OCI-LY7 (cell line): ENCODE data around the gene EXOG. TPM values are rescaled to one million over a fixed set of nuclear protein-coding genes. Genes with fewer than 3 reads are reported as not detected.

ENCODE experiments used
- BruUV-seq: library from RNA; stranded (reverse); fragments of 400-500 nt; replicated peaks from 2 replicates; lab custom pipeline; 2021; lab: Mats Ljungman, UMichigan
- CTCF ChIA-PET: fragments of 300-600 bp; sonication (Branson Sonifier 250); formaldehyde crosslinking; loops from one replicate; lab custom pipeline; 2022; ENCODE audit warnings: antibody characterized with exemption; ENCODE audit not compliant: unreplicated experiment; lab: Charles Lee
- POLR2A ChIA-PET: fragments of 300-600 bp; sonication (Branson Sonifier 250); formaldehyde crosslinking; loops from one replicate; lab custom pipeline; 2022; ENCODE audit warnings: antibody characterized with exemption; lab: Charles Lee
- DNase-seq: peaks from one replicate; pipeline ENCODE4 v3.0.0-alpha.2; 2015; ENCODE audit warnings: low spot score
- H2AFZ ChIP-seq: fragments of 200-600 bp; sonication (generic), shearing (Covaris generic); 2 replicates; pipeline ENCODE4 v1.6.1; 2014; ENCODE audit warnings: mild to moderate bottlenecking, antibody characterized with exemption, low read length, moderate library complexity
- H3K27ac ChIP-seq: fragments of 200-600 bp; sonication (generic); 2 replicates; pipeline ENCODE4 v1.5.1; 2014; ENCODE audit warnings: mixed run types, low read depth, mild to moderate bottlenecking, moderate library complexity, low read length, inconsistent platforms; ENCODE audit not compliant: poor library complexity, severe bottlenecking
- H3K36me3 ChIP-seq: fragments of 200-600 bp; sonication (generic); 2 replicates; pipeline ENCODE4 v1.6.1; 2014; ENCODE audit warnings: mild to moderate bottlenecking, antibody characterized with exemption, low read length, moderate library complexity, mixed read lengths; ENCODE audit not compliant: insufficient read depth
- H3K4me1 ChIP-seq: fragments of 200-600 bp; sonication (generic); 2 replicates; pipeline ENCODE4 v1.5.1; 2014; ENCODE audit warnings: mild to moderate bottlenecking, low read length; ENCODE audit not compliant: insufficient read depth, poor library complexity, severe bottlenecking
- H3K4me2 ChIP-seq: fragments of 200-600 bp; sonication (generic); 2 replicates; pipeline ENCODE4 v1.6.1; 2014; ENCODE audit warnings: mild to moderate bottlenecking, low read length
- H3K4me3 ChIP-seq: fragments of 200-600 bp; sonication (generic); 2 replicates; pipeline ENCODE4 v1.5.1; 2014; ENCODE audit warnings: mild to moderate bottlenecking, low read depth, low read length; ENCODE audit not compliant: poor library complexity, severe bottlenecking
- H3K79me2 ChIP-seq: fragments of 200-600 bp; sonication (generic); 2 replicates; pipeline ENCODE4 v1.6.1; 2016; ENCODE audit warnings: low read depth, mild to moderate bottlenecking, low read length, moderate library complexity, mixed read lengths; ENCODE audit not compliant: insufficient read depth
- H3K9me2 ChIP-seq: fragments of 200-600 bp; sonication (generic); 2 replicates; pipeline ENCODE4 v1.6.1; 2016; ENCODE audit warnings: mild to moderate bottlenecking, low read length, mixed read lengths; ENCODE audit not compliant: insufficient read depth
- H3K9me3 ChIP-seq: fragments of 200-600 bp; sonication (generic); 2 replicates; pipeline ENCODE4 v1.6.1; 2014; ENCODE audit warnings: mild to moderate bottlenecking, mixed run types, low read length, mixed read lengths
- H4K20me1 ChIP-seq: fragments of 200-600 bp; sonication (generic); 2 replicates; pipeline ENCODE4 v1.6.1; 2014; ENCODE audit warnings: mild to moderate bottlenecking, antibody characterized with exemption, low read length, moderate library complexity, mixed read lengths; ENCODE audit not compliant: insufficient read depth
- EZH2phosphoT487 ChIP-seq: fragments of 200-600 bp; sonication (generic); IDR thresholded peaks from 2 replicates; pipeline ENCODE4 v1.6.1; 2018; ENCODE audit warnings: low read depth, borderline replicate concordance, mild to moderate bottlenecking, mixed run types, antibody characterized with exemption, low read length, moderate library complexity, mixed read lengths
- intact Hi-C: fragments of 100-400 bp; cut with micrococcal nuclease; formaldehyde crosslinking; loops from one replicate; pipeline ENCODE4 v1.10.0; 2022; ENCODE audit not compliant: unreplicated experiment
- total RNA-seq, 2 experiments: library from RNA; depleted of rRNA in 1 of 2; stranded (reverse); fragments of >200 nt in 1 of 2; shearing (Covaris generic) in 1 of 2; gene quantifications; 2 replicates each; pipeline ENCODE4 v1.2.3, GENCODE V29; 2014 to 2022
- TF ChIP-seq, protein P1 (sequence below): fragments of 200-600 bp; sonication (generic); conservative IDR thresholded peaks from 2 replicates; pipeline ENCODE4 v1.5.1; 2014; ENCODE audit warnings: mild to moderate bottlenecking, antibody characterized with exemption, low read length, moderate library complexity, mixed read lengths

EXOG gene
- total RNA-seq, 2 experiments from 2014 or later, result 30.7 to 41.2 TPM

DNA sequence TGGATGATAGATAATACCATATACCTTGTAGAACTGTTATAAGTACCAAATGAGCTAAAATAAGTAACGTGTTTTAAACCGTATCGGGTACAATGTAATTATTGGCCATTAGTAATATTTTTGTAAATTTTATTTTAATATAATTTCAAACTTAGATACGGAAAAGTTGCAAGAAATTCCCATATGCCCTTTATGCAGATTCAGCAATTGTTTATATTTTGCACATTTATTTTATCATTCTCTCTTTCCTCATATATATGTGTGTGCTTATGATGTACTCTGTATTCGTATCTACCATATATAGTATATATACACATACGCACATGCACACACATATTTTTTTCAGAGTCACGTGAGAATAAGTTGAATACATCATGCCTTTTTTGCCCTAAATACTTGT is 38.5 kb downstream of the EXOG start:
- Histone ChIP-seq H3K36me3 (no peaks in the 10 kb centered on the region), H3K27ac (no peak overlapping the region), H3K4me2 (no peak overlapping the region), H4K20me1 (no peaks in the 10 kb centered on the region), H3K4me1 (no peaks in the 10 kb centered on the region), H3K4me3 (no peak overlapping the region), H3K79me2 (no peaks in the 10 kb centered on the region), H3K9me3 (no peaks in the 10 kb centered on the region), H2AFZ (no peak overlapping the region), H3K9me2 (no peaks in the 10 kb centered on the region)
- no peak for DNase-seq
- no TSS peak for BruUV-seq
- intact Hi-C loops, result no loop called here
- CTCF ChIA-PET, result no interaction called here
- TF ChIP-seq EZH2phosphoT487, result no peak
- POLR2A ChIA-PET, result no interaction called here

DNA sequence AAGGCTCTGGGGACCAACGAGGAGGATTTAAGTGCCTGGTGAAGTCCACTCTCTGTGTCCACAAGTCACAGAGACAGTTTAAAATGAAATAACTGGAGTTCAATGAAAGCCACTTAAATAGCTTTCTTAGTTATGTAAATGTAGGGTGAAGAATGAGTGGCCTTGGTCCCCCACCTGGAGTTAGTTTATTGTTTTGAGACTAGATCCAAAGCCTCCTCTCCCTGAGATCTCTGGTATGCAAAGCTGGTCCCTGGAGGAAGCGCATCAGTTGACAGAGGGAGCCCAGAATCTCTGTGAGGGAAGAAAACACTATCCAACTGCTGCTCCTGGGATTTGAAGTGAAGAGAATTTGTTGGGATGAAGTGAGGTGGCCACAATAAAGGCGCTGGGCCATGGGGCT is 40.5 kb downstream of the EXOG start:
- no TSS peak for BruUV-seq
- CTCF ChIA-PET, result no interaction called here
- Histone ChIP-seq H3K4me3 (no peak overlapping the region), H3K27ac (no peak overlapping the region), H3K9me2 (no peaks in the 10 kb centered on the region), H3K4me2 (no peak overlapping the region), H4K20me1 (no peaks in the 10 kb centered on the region), H2AFZ (no peak overlapping the region), H3K4me1 (no peaks in the 10 kb centered on the region), H3K36me3 (no peaks in the 10 kb centered on the region), H3K79me2 (no peaks in the 10 kb centered on the region), H3K9me3 (no peaks in the 10 kb centered on the region)
- DNase-seq, result no peak
- POLR2A ChIA-PET, result no interaction called here
- TF ChIP-seq, protein P1, sequence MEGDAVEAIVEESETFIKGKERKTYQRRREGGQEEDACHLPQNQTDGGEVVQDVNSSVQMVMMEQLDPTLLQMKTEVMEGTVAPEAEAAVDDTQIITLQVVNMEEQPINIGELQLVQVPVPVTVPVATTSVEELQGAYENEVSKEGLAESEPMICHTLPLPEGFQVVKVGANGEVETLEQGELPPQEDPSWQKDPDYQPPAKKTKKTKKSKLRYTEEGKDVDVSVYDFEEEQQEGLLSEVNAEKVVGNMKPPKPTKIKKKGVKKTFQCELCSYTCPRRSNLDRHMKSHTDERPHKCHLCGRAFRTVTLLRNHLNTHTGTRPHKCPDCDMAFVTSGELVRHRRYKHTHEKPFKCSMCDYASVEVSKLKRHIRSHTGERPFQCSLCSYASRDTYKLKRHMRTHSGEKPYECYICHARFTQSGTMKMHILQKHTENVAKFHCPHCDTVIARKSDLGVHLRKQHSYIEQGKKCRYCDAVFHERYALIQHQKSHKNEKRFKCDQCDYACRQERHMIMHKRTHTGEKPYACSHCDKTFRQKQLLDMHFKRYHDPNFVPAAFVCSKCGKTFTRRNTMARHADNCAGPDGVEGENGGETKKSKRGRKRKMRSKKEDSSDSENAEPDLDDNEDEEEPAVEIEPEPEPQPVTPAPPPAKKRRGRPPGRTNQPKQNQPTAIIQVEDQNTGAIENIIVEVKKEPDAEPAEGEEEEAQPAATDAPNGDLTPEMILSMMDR, result no peak
- TF ChIP-seq EZH2phosphoT487, result no peak
- intact Hi-C loops, result no loop called here

DNA sequence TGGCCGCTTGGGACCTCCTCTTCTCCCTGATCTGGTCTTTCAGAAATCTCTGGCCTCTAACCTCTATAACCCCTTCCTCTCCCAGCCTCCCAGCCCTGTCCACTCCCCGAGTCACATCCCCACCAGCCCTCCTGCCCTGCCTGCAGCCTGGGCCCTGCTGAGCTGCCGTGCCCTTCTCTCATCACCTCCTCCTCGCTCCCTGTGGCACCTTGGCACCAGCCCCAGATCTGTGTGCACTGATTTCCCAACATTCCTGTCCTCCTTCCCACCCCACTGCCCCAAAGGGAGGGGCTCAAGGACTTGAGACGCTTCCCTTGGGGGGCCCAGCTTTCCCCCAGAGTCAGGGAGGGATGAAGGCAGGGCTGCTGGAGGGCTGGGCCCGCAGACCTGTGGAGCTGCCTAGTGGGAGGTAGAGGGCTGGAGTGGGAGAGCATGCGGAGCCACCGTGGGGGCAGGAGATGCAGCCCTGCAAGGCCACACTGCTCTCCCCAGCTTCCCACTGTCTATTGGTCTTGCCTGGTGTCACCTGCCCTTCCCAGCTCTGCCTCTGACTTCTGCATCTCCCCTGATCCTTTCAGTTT is 42.7 kb downstream of the EXOG start:
- H3K9me2 ChIP-seq, result no peaks in the 10 kb centered on the region
- no peaks in the 10 kb centered on the region for H3K4me1 ChIP-seq
- H3K9me3 ChIP-seq, result no peaks in the 10 kb centered on the region
- no peak for TF ChIP-seq EZH2phosphoT487
- TF ChIP-seq, protein P1, result no peak
- intact Hi-C loops, result no loop called here
- no peak overlapping the region for H3K4me3 ChIP-seq
- H3K79me2 ChIP-seq, result no peaks in the 10 kb centered on the region
- POLR2A ChIA-PET, result interaction anchor here (1.0 kb wide), 1 partner anchor 23 kb away, joined by 5 read pairs; no protein-coding TSS in a partner anchor
- H3K27ac ChIP-seq, result no peak overlapping the region
- H4K20me1 ChIP-seq, result no peaks in the 10 kb centered on the region
- CTCF ChIA-PET, result no interaction called here
- no peaks in the 10 kb centered on the region for H3K36me3 ChIP-seq
- H2AFZ ChIP-seq, result no peak overlapping the region
- H3K4me2 ChIP-seq, result no peak overlapping the region
- DNase-seq, result no peak
- no TSS peak for BruUV-seq
